T-helper 2 cell treated with Interferon-gamma antibody and Interleukin-4, amounts not matched to agents 5 μg/mL and 100 μg/mL, for 36 hours (primary cell): ENCODE measurements around the gene SLC6A13.

Experiments
- DNase-seq: peaks from one replicate; pipeline ENCODE4 v3.0.0; 2021; ENCODE audit warnings: low spot score
- H3K27ac Mint-ChIP-seq: one replicate; pipeline ENCODE4 v1.8.0; 2021; ENCODE audit warnings: mild to moderate bottlenecking, mixed read lengths
- H3K27me3 Mint-ChIP-seq: one replicate; pipeline ENCODE4 v1.8.0; 2021; ENCODE audit warnings: low read depth, mixed read lengths
- H3K36me3 Mint-ChIP-seq: one replicate; pipeline ENCODE4 v1.8.0; 2021; ENCODE audit warnings: low read depth, mixed read lengths
- H3K4me1 Mint-ChIP-seq: one replicate; pipeline ENCODE4 v1.8.0; 2021; ENCODE audit warnings: low read depth, mixed read lengths
- H3K4me3 Mint-ChIP-seq: one replicate; pipeline ENCODE4 v1.8.0; 2022; ENCODE audit warnings: mild to moderate bottlenecking, moderate library complexity, mixed read lengths
- H3K9me3 Mint-ChIP-seq: one replicate; pipeline ENCODE4 v1.8.0; 2021; ENCODE audit warnings: mixed read lengths

The SLC6A13 gene

DNA sequence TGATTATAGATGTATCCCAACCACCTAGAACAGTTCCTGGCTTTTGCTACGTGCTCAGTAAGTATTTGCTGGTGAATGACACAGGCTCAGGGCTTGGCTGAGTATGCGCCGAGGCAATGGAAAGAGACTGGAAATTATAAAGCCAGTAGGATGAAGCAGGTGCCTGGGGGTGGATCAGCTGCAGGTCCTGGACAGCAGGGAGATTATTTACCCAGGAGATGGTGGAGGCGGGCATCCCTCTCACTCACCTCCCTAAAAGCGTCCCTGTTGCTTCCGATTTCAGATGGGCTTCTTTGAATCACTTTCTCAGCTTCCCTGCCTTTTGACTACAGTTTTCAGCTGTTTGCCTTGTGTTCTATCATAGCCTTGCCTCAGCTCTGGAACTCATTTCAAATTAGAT lies 6.4 kb downstream of the SLC6A13 start:
- Mint-ChIP-seq H3K4me3 (no peak overlapping the region), H3K4me1 (no peaks in the 10 kb centered on the region), H3K27ac (no peak overlapping the region), H3K27me3 (peaks cover 10% of the 10 kb centered on the region), H3K36me3 (no peaks in the 10 kb centered on the region), H3K9me3 (no peaks in the 10 kb centered on the region)
- no peak for DNase-seq

- Mint-ChIP-seq H3K27ac (no peak overlapping the region), H3K36me3 (no peaks in the 10 kb centered on the region), H3K4me1 (no peaks in the 10 kb centered on the region), H3K9me3 (no peaks in the 10 kb centered on the region), H3K4me3 (no peak overlapping the region), H3K27me3 (peaks cover 13% of the 10 kb centered on the region)
- DNase-seq: no peak
Measured at GRCh38 chr12:254912-255311, 7.7 kb downstream of the SLC6A13 start.

GRCh38 chr12:254039-254438 lies 8.6 kb downstream of the SLC6A13 start:
- Mint-ChIP-seq H3K4me3 (no peak overlapping the region), H3K36me3 (no peaks in the 10 kb centered on the region), H3K27me3 (peaks cover 13% of the 10 kb centered on the region), H3K27ac (no peak overlapping the region), H3K9me3 (no peaks in the 10 kb centered on the region), H3K4me1 (no peaks in the 10 kb centered on the region)
- no peak for DNase-seq

GRCh38 chr12:253116-253831 lies 9.4 kb downstream of the SLC6A13 start:
- Mint-ChIP-seq H3K36me3 (no peaks in the 10 kb centered on the region), H3K4me3 (no peak overlapping the region), H3K27me3 (peaks cover 15% of the 10 kb centered on the region), H3K9me3 (no peaks in the 10 kb centered on the region), H3K27ac (no peak overlapping the region), H3K4me1 (no peaks in the 10 kb centered on the region)
- DNase-seq: no peak

DNA sequence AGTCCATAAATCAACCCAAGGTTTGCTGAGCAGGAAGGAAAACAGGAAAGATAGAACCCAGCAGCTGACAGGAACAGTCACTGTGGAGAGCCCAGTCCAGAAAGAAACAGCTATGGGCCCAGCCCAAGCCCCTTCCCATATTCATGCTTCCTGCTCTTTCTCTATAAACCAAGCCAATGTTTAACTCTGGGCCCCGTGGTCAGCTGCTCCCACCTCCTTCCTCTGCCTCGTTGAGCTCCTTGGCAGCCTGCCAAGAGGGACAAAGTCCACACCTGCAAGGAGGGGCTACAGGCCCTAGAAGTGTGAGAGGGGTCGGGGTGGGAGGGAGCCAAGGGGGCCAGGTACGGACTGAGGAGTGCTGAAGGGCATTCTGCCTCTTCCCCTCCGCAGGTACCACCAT lies 10.0 kb downstream of the SLC6A13 start:
- Mint-ChIP-seq H3K27ac (no peak overlapping the region), H3K27me3 (peaks cover 17% of the 10 kb centered on the region), H3K36me3 (no peaks in the 10 kb centered on the region), H3K4me1 (no peaks in the 10 kb centered on the region), H3K4me3 (no peak overlapping the region), H3K9me3 (peaks cover 5% of the 10 kb centered on the region)
- no peak for DNase-seq

DNA sequence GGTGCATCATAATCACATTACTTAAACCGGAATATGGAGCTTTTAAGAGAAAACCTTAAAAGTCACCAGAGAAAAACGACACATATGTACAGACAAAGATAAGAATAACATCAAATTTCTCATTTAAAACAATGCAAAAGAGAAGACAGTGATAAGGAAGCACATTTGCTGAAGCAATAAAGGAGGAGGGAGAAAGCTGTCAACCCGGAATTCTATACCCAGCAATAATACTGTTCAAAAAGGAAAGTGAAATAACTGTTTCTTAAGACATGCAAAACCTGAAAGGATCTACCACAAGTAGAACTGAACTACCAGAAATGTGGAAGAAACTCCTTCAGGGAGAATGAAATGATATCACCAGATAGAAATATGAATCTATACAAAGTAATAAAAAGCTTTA lies 15.4 kb downstream of the SLC6A13 start:
- no peaks in the 10 kb centered on the region for H3K4me1 Mint-ChIP-seq
- no peak overlapping the region for H3K27ac Mint-ChIP-seq
- no peak for DNase-seq
- H3K27me3 Mint-ChIP-seq: peaks cover 13% of the 10 kb centered on the region
- H3K4me3 Mint-ChIP-seq: no peak overlapping the region
- peaks cover 2% of the 10 kb centered on the region for H3K36me3 Mint-ChIP-seq
- H3K9me3 Mint-ChIP-seq: peaks cover 19% of the 10 kb centered on the region

DNA sequence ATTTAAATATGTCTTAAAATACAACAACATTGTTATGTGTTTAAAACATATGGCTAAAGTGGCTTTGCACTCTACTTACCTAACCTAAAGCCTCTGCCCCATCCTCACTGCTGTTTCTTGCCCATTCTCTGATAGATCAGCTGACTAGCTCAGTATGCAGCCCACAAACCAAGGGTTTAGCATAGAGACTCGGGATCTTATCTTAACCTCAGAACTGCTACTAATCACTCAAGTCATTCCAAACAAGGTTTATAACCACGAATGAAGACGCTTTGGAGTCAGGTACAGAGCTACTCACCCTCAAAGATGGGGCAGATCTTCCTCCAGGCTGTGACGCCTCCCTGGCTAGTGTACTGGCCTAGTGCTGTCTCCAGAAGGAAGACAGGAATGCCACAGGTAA lies 19.3 kb downstream of the SLC6A13 start:
- Mint-ChIP-seq H3K4me3 (no peak overlapping the region), H3K27me3 (peaks cover 4% of the 10 kb centered on the region), H3K36me3 (peaks cover 2% of the 10 kb centered on the region), H3K4me1 (no peaks in the 10 kb centered on the region), H3K27ac (no peak overlapping the region), H3K9me3 (peaks cover 19% of the 10 kb centered on the region)
- DNase-seq: no peak

GRCh38 chr12:242496-242895 lies 20.1 kb downstream of the SLC6A13 start:
- peaks cover 2% of the 10 kb centered on the region for H3K27me3 Mint-ChIP-seq
- DNase-seq: no peak
- no peak overlapping the region for H3K27ac Mint-ChIP-seq
- peaks cover 13% of the 10 kb centered on the region for H3K9me3 Mint-ChIP-seq
- peaks cover 2% of the 10 kb centered on the region for H3K36me3 Mint-ChIP-seq
- no peak overlapping the region for H3K4me3 Mint-ChIP-seq
- no peaks in the 10 kb centered on the region for H3K4me1 Mint-ChIP-seq

DNA sequence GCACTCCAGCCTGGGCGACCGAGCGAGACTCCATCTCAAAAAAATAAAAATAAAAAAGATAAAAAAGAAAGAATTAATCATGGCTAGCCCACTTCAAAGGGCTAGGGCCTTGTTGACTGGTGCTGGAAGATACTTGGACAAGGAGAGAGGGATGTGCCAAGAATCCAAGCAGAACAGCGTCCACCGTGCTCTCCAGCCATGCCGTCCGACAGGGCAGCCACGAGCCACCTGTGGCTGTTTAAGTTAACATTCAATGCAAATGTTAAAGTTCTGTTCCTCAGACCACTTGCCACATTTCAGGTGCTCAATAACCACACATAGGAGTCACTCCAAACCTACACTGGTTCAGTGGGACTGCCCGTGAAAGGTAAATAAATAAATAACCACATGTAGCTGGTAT lies 21.4 kb downstream of the SLC6A13 start:
- no peaks in the 10 kb centered on the region for H3K36me3 Mint-ChIP-seq
- no peaks in the 10 kb centered on the region for H3K4me1 Mint-ChIP-seq
- no peak for DNase-seq
- no peaks in the 10 kb centered on the region for H3K27me3 Mint-ChIP-seq
- peaks cover 8% of the 10 kb centered on the region for H3K9me3 Mint-ChIP-seq
- H3K27ac Mint-ChIP-seq: no peak overlapping the region
- no peak overlapping the region for H3K4me3 Mint-ChIP-seq

- no peak overlapping the region for H3K27ac Mint-ChIP-seq
- H3K27me3 Mint-ChIP-seq: no peaks in the 10 kb centered on the region
- no peak overlapping the region for H3K4me3 Mint-ChIP-seq
- DNase-seq: no peak
- no peaks in the 10 kb centered on the region for H3K4me1 Mint-ChIP-seq
- H3K9me3 Mint-ChIP-seq: peaks cover 13% of the 10 kb centered on the region
- no peaks in the 10 kb centered on the region for H3K36me3 Mint-ChIP-seq
Measured at GRCh38 chr12:240566-240965, 22.1 kb downstream of the SLC6A13 start.

GRCh38 chr12:238736-239398 lies 23.8 kb downstream of the SLC6A13 start:
- Mint-ChIP-seq H3K4me1 (no peaks in the 10 kb centered on the region), H3K36me3 (no peaks in the 10 kb centered on the region), H3K9me3 (peaks cover 13% of the 10 kb centered on the region), H3K4me3 (no peak overlapping the region), H3K27ac (no peak overlapping the region), H3K27me3 (no peaks in the 10 kb centered on the region)
- no peak for DNase-seq

GRCh38 chr12:238116-238515 lies 24.5 kb downstream of the SLC6A13 start:
- Mint-ChIP-seq H3K27me3 (no peaks in the 10 kb centered on the region), H3K9me3 (peaks cover 13% of the 10 kb centered on the region), H3K27ac (no peak overlapping the region), H3K4me3 (no peak overlapping the region), H3K4me1 (no peaks in the 10 kb centered on the region), H3K36me3 (no peaks in the 10 kb centered on the region)
- no peak for DNase-seq

GRCh38 chr12:237026-237815 lies 25.4 kb downstream of the SLC6A13 start:
- no peaks in the 10 kb centered on the region for H3K27me3 Mint-ChIP-seq
- no peak for DNase-seq
- H3K9me3 Mint-ChIP-seq: peaks cover 13% of the 10 kb centered on the region
- no peak overlapping the region for H3K4me3 Mint-ChIP-seq
- no peak overlapping the region for H3K27ac Mint-ChIP-seq
- no peaks in the 10 kb centered on the region for H3K4me1 Mint-ChIP-seq
- H3K36me3 Mint-ChIP-seq: no peaks in the 10 kb centered on the region

GRCh38 chr12:236445-236844 lies 26.2 kb downstream of the SLC6A13 start:
- H3K36me3 Mint-ChIP-seq: no peaks in the 10 kb centered on the region
- H3K4me3 Mint-ChIP-seq: no peak overlapping the region
- no peaks in the 10 kb centered on the region for H3K4me1 Mint-ChIP-seq
- H3K27me3 Mint-ChIP-seq: no peaks in the 10 kb centered on the region
- no peak overlapping the region for H3K27ac Mint-ChIP-seq
- H3K9me3 Mint-ChIP-seq: peaks cover 13% of the 10 kb centered on the region
- DNase-seq: no peak
